ENCODE measurements around the gene PADI2. TPM values are rescaled to one million over a fixed set of nuclear protein-coding genes. Genes with fewer than 3 reads are reported as not detected.

PADI2 gene
- total RNA-seq, 4 donors from 2014 or later: 156 to 176 (median 171) TPM

GRCh38 chr1:17068789-17069188 lies 50.5 kb downstream of the PADI2 start:
- ATAC-seq (no peak), DNase-seq (peak in 1 of 2 donors; percentile 6)
- Histone ChIP-seq H3K27ac (peak overlapping the region in 3 of 4 donors; percentile 78 to 85 (median 83)), H3K4me3 (no peak overlapping the region), H3K36me3 (peaks cover 0 to 43% of the 10 kb centered on the region in 2 donors), H3K27me3 (no peaks in the 10 kb centered on the region), H3K4me1 (peaks cover 10 to 14% of the 10 kb centered on the region in 2 donors), H3K9me3 (no peaks in the 10 kb centered on the region)
- intact Hi-C loops (cut with DNase I; ENCODE audit: low total_unique reads) (no loop called here), in situ Hi-C loops (cut with MboI; ENCODE audit: low sequenced_read_pairs in 4 of 4) (loop anchor here in 1 of 4 donors (10.0 kb wide), 1 partner anchor 56 kb away; no protein-coding TSS in a partner anchor)
- no peak for TF ChIP-seq POLR2A (IDR thresholded peaks at IDR 0.05)
- TF ChIP-seq CTCF (IDR thresholded peaks at IDR 0.05 in 4 of 5, conservative IDR thresholded peaks at IDR 0.05 in 1 of 5): no peak

GRCh38 chr1:17067465-17068240 lies 51.6 kb downstream of the PADI2 start:
- Histone ChIP-seq H3K36me3 (peaks cover 0 to 32% of the 10 kb centered on the region in 2 donors), H3K27me3 (no peaks in the 10 kb centered on the region), H3K27ac (peak overlapping the region; percentile 74 to 85 (median 80)), H3K4me3 (no peak overlapping the region), H3K4me1 (peaks cover 21 to 25% of the 10 kb centered on the region in 2 donors), H3K9me3 (no peaks in the 10 kb centered on the region)
- TF ChIP-seq CTCF (IDR thresholded peaks at IDR 0.05 in 4 of 5, conservative IDR thresholded peaks at IDR 0.05 in 1 of 5) (no peak), POLR2A (IDR thresholded peaks at IDR 0.05) (no peak)
- in situ Hi-C loops (cut with MboI; ENCODE audit: low sequenced_read_pairs in 4 of 4) (loop anchor here in 1 of 4 donors (10.0 kb wide), 1 partner anchor 57 kb away; no protein-coding TSS in a partner anchor), intact Hi-C loops (cut with DNase I; ENCODE audit: low total_unique reads) (no loop called here)
- no peak for ATAC-seq
- peak in 1 of 2 donors; percentile 12 for DNase-seq

- intact Hi-C loops (cut with DNase I; ENCODE audit: low total_unique reads): no loop called here
- H3K27ac ChIP-seq: peak overlapping the region; percentile 74 to 85 (median 80)
These were observed 52.2 kb downstream of the PADI2 start for GRCh38 chr1:17067069-17067426.

GRCh38 chr1:17066361-17067068 lies 52.7 kb downstream of the PADI2 start:
- H3K9me3 ChIP-seq: no peaks in the 10 kb centered on the region
- H3K4me1 ChIP-seq: peaks cover 26 to 27% of the 10 kb centered on the region in 2 donors
- no peak overlapping the region for H3K4me3 ChIP-seq
- H3K27me3 ChIP-seq: no peaks in the 10 kb centered on the region
- DNase-seq (peak in 1 of 2 donors; percentile 26), ATAC-seq (peak; percentile 67 to 70)
- TF ChIP-seq CTCF (IDR thresholded peaks at IDR 0.05 in 4 of 5, conservative IDR thresholded peaks at IDR 0.05 in 1 of 5) (no peak), POLR2A (IDR thresholded peaks at IDR 0.05) (no peak)
- in situ Hi-C loops (cut with MboI; ENCODE audit: low sequenced_read_pairs in 4 of 4) (loop anchor here in 1 of 4 donors (10.0 kb wide), 1 partner anchor 58 kb away; no protein-coding TSS in a partner anchor), intact Hi-C loops (cut with DNase I; ENCODE audit: low total_unique reads) (no loop called here)
- peak overlapping the region; percentile 74 to 85 (median 80) for H3K27ac ChIP-seq
- peaks cover 0 to 24% of the 10 kb centered on the region in 2 donors for H3K36me3 ChIP-seq

More at GRCh38 chr1:17067069-17067426, 52.2 kb downstream of the PADI2 start:
- no peak overlapping the region for H3K4me3 ChIP-seq
- TF ChIP-seq CTCF (IDR thresholded peaks at IDR 0.05 in 4 of 5, conservative IDR thresholded peaks at IDR 0.05 in 1 of 5): no peak
- no peak for TF ChIP-seq POLR2A (IDR thresholded peaks at IDR 0.05)
- no peak for DNase-seq
- H3K4me1 ChIP-seq: peaks cover 22 to 25% of the 10 kb centered on the region in 2 donors
- no peaks in the 10 kb centered on the region for H3K9me3 ChIP-seq
- H3K27me3 ChIP-seq: no peaks in the 10 kb centered on the region
- ATAC-seq: no peak
- in situ Hi-C loops (cut with MboI; ENCODE audit: low sequenced_read_pairs in 4 of 4): loop anchor here in 1 of 4 donors (10.0 kb wide), 1 partner anchor 58 kb away; no protein-coding TSS in a partner anchor
- peaks cover 0 to 28% of the 10 kb centered on the region in 2 donors for H3K36me3 ChIP-seq

Data from gastrocnemius medialis (tissue), 4 donors.